GM12872 (cell line): Measurements from ENCODE around the gene APIP.

Source experiments
- CTCF ChIP-seq: IDR thresholded peaks from 3 replicates; pipeline ENCODE4 v1.5.1; 2011; ENCODE audit warnings: low read depth, mild to moderate bottlenecking, low read length, moderate library complexity; ENCODE audit not compliant: insufficient read depth

The APIP gene

GRCh38 chr11:34863048-34863447, 53.1 kb downstream of the APIP start:
- TF ChIP-seq CTCF = no peak

GRCh38 chr11:34860518-34860917, 55.7 kb downstream of the APIP start:
- no peak for TF ChIP-seq CTCF

GRCh38 chr11:34860034-34860433, 56.1 kb downstream of the APIP start:
- no peak for TF ChIP-seq CTCF

- no peak for TF ChIP-seq CTCF
Observed at GRCh38 chr11:34859496-34859895, 56.7 kb downstream of the APIP start.

GRCh38 chr11:34857463-34857862, 58.7 kb downstream of the APIP start:
- TF ChIP-seq CTCF = no peak

- no peak for TF ChIP-seq CTCF
Observed at GRCh38 chr11:34856251-34856650, 59.9 kb downstream of the APIP start.

GRCh38 chr11:34855754-34856095, 60.5 kb downstream of the APIP start:
- no peak for TF ChIP-seq CTCF
